Tibial nerve (tissue), 4 donors: Measurements from ENCODE around the gene VTI1A. TPM values are rescaled to one million over a fixed set of nuclear protein-coding genes. Genes with fewer than 3 reads are reported as not detected.
A peak's percentile ranks its signal among the peaks of the same experiment; 100 is the strongest.

ENCODE experiments used
- DNase-seq, 2 donors: peaks; one replicate each; pipeline ENCODE4 v3.0.0-alpha.2; 2019; ENCODE audit warnings: low spot score in 2 of 2
- H3K27ac ChIP-seq, 4 donors: fragments of 200-600 bp; sonication (generic) in 3 of 4; one replicate each; pipeline ENCODE4 v1.5.1; 2017 to 2019; ENCODE audit warnings: mild to moderate bottlenecking in 1 of 4
- H3K27me3 ChIP-seq, 2 donors: fragments of 200-600 bp; sonication (generic) in 1 of 2; one replicate each; pipeline versions ENCODE4 v1.5.1 to v1.6.0; 2017 to 2019
- H3K36me3 ChIP-seq, 3 donors: fragments of 200-600 bp; sonication (generic); one replicate each; pipeline ENCODE4 v1.5.1; 2018 to 2019
- H3K4me1 ChIP-seq, 4 donors: fragments of 200-600 bp; sonication (generic) in 3 of 4; one replicate each; pipeline ENCODE4 v1.5.1; 2017 to 2019
- H3K4me3 ChIP-seq, 4 donors: fragments of 200-600 bp; sonication (generic) in 3 of 4; one replicate each; pipeline ENCODE4 v1.5.1; 2017 to 2019; ENCODE audit warnings: mild to moderate bottlenecking in 1 of 4, moderate library complexity in 1 of 4
- H3K9me3 ChIP-seq, 4 donors: fragments of 200-600 bp; sonication (generic) in 3 of 4; one replicate each; pipeline ENCODE4 v1.5.1; 2017 to 2019
- EP300 ChIP-seq, 2 donors: sonication (generic); formaldehyde crosslinking; IDR thresholded peaks; one replicate each; pipeline ENCODE4 v1.6.1; 2017; ENCODE audit warnings: antibody characterized with exemption in 2 of 2, mild to moderate bottlenecking in 1 of 2
- POLR2A ChIP-seq, 2 donors: fragments of 450-650 bp; IDR thresholded peaks; one replicate each; pipeline ENCODE4 v1.6.1; 2017; ENCODE audit warnings: antibody characterized with exemption in 2 of 2, mild to moderate bottlenecking in 2 of 2, moderate library complexity in 2 of 2
- WGBS, 2 donors: methylation state at CpG; one replicate each; pipeline ENCODE4 v1.1.5; 2018; 5-methylcytosine and 5-hydroxymethylcytosine counted together
- total RNA-seq, 4 donors: library from RNA; depleted of rRNA; stranded (reverse); fragments of >200 nt; gene quantifications; one replicate each; pipeline ENCODE4 v1.1.0, GENCODE V29; 2016
- TF ChIP-seq, protein P1 (sequence below), 5 experiments: fragments of 200-600 bp in 3 of 5; fragments of 450-650 bp in 2 of 5; sonication (generic) in 3 of 5; IDR thresholded peaks; one replicate each; pipeline ENCODE4 v1.5.1; 2016 to 2019; ENCODE audit warnings: antibody characterized with exemption in 5 of 5, mild to moderate bottlenecking in 3 of 5, moderate library complexity in 2 of 5

The VTI1A gene
- total RNA-seq, 4 donors from 2014 or later, result 96.5 to 253 (median 127) TPM

DNA sequence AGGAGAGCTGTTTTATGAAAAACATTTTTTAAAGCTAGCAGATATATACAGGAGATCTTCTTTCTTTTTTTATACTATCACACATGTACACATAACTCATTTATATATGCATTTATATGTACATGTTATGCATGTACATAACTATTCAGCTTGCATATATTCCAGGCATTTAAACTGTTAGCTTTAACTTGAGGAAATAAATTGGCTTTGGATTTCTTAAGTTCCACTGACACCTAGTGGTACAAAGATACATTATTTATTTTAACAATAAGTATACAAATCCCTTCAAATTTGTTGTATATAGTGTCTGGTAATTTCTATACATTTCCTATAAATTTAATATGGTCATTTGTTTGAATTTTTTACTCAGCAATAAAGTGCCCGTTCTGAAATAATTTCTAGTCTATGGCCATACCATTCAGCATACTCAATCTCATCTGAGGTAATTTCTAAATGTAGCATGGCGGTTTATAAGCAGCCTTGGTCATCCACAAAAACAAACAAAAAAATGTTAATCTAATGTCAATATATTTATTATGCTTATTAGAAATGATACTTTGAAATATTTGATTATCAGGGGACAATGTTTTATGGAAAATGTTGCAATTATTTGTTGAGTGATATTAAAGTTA, 11.9 kb upstream of the VTI1A start:
- H3K4me1 ChIP-seq, result no peaks in the 10 kb centered on the region
- 89% methylated on average over 2 of the region's 2 CpGs for WGBS, 2 donors
- DNase-seq, result no peak
- no peaks in the 10 kb centered on the region for H3K9me3 ChIP-seq
- no peaks in the 10 kb centered on the region for H3K27me3 ChIP-seq
- H3K27ac ChIP-seq, result no peak overlapping the region
- H3K4me3 ChIP-seq, result no peak overlapping the region
- TF ChIP-seq, protein P1, sequence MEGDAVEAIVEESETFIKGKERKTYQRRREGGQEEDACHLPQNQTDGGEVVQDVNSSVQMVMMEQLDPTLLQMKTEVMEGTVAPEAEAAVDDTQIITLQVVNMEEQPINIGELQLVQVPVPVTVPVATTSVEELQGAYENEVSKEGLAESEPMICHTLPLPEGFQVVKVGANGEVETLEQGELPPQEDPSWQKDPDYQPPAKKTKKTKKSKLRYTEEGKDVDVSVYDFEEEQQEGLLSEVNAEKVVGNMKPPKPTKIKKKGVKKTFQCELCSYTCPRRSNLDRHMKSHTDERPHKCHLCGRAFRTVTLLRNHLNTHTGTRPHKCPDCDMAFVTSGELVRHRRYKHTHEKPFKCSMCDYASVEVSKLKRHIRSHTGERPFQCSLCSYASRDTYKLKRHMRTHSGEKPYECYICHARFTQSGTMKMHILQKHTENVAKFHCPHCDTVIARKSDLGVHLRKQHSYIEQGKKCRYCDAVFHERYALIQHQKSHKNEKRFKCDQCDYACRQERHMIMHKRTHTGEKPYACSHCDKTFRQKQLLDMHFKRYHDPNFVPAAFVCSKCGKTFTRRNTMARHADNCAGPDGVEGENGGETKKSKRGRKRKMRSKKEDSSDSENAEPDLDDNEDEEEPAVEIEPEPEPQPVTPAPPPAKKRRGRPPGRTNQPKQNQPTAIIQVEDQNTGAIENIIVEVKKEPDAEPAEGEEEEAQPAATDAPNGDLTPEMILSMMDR (IDR thresholded peaks at IDR 0.05), result peak; percentile 18 to 59 (median 38)
- no peak for TF ChIP-seq EP300 (IDR thresholded peaks at IDR 0.05)
- peaks cover 2 to 90% (median 13%) of the 10 kb centered on the region in 3 donors for H3K36me3 ChIP-seq

DNA sequence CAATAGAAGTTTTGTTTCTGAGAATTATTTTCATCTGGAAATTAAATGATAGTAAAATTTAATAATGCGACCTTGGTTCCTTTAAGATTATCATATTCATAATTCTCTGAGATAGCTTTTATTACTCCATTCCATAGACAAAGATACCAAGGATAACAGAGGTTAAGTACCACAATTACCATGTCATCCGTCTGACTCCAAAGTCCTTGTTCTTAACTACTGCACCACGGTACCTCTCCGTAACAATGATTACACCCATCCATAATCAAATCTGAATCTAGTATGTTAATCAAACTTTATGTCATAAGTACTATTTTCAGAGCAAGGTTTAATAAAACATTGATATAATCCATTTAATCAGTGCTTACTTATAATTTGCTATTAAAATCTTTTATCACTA, 8.7 kb upstream of the VTI1A start:
- WGBS, 2 donors, result 90 to 92% methylated on average over 4 of the region's 4 CpGs
- Histone ChIP-seq H3K27me3 (no peaks in the 10 kb centered on the region), H3K27ac (no peak overlapping the region), H3K36me3 (peaks cover 2 to 90% (median 7%) of the 10 kb centered on the region in 3 donors), H3K4me3 (no peak overlapping the region), H3K4me1 (peaks cover 0 to 2% (median 0%) of the 10 kb centered on the region in 4 donors), H3K9me3 (no peaks in the 10 kb centered on the region)
- TF ChIP-seq EP300 (IDR thresholded peaks at IDR 0.05), result no peak
- no peak for TF ChIP-seq POLR2A (IDR thresholded peaks at IDR 0.05)
- TF ChIP-seq, protein P1 (IDR thresholded peaks at IDR 0.05), result no peak
- no peak for DNase-seq

DNA sequence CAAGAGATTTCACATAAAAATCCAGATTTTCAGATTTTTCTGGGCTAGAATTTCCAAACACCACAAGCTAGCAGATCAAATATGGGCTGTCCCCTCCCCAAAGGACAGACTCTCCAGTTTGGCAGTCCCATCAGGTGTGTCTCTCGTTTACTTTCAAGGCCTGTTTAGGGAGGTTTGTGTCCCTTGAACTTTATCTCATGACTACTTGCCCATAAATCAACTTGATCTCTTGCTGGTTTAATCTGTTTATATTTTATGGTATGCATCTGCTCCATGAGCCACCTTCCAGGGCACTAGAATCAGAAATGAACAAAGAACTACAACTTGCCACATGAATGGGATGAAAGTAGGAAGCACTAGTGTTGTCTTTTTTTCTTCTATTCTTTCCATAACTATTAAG, 5.5 kb upstream of the VTI1A start:
- Histone ChIP-seq H3K4me1 (peaks cover 0 to 31% (median 0%) of the 10 kb centered on the region in 4 donors), H3K27me3 (no peaks in the 10 kb centered on the region), H3K9me3 (no peaks in the 10 kb centered on the region), H3K4me3 (no peak overlapping the region), H3K36me3 (peaks cover 2 to 85% (median 7%) of the 10 kb centered on the region in 3 donors), H3K27ac (no peak overlapping the region)
- TF ChIP-seq EP300 (IDR thresholded peaks at IDR 0.05), result no peak
- TF ChIP-seq, protein P1 (IDR thresholded peaks at IDR 0.05), result no peak
- TF ChIP-seq POLR2A (IDR thresholded peaks at IDR 0.05), result no peak
- 76 to 100% methylated on average over 1 of the region's 1 CpG for WGBS, 2 donors
- no peak for DNase-seq

DNA sequence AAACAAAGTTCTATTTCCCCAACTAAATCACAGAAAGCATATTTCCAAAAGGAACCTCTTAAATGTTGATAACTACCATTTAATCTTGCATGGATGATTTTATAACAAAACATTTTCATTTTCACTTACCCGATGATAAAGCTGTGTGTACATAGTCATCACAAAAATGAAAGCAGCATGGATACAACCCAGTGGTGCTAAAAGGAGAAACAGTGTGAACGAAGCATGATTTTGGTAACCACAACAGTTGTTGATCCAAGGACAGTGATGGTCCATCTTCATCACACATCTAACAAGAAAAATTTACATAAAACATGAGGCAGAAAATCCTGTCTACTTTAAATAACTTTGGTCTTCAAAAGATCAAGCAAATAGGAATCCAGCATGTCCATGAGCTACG, 5.0 kb upstream of the VTI1A start:
- H3K4me3 ChIP-seq, result no peak overlapping the region

More for the DNA sequence above, 5.0 kb upstream of the VTI1A start:
- WGBS, 2 donors, result 51 to 54% methylated on average over 3 of the region's 3 CpGs
- Histone ChIP-seq H3K9me3 (no peaks in the 10 kb centered on the region), H3K27me3 (no peaks in the 10 kb centered on the region), H3K27ac (no peak overlapping the region), H3K4me1 (peaks cover 0 to 31% (median 0%) of the 10 kb centered on the region in 4 donors), H3K36me3 (peaks cover 2 to 79% (median 7%) of the 10 kb centered on the region in 3 donors)
- DNase-seq, result no peak
- TF ChIP-seq EP300 (IDR thresholded peaks at IDR 0.05), result no peak
- TF ChIP-seq, protein P1 (IDR thresholded peaks at IDR 0.05), result no peak
- no peak for TF ChIP-seq POLR2A (IDR thresholded peaks at IDR 0.05)
